Caco-2 (cell line): ENCODE measurements around the gene SLC44A5. TPM values are rescaled to one million over a fixed set of nuclear protein-coding genes. Genes with fewer than 3 reads are reported as not detected.

ENCODE experiments used
- BruUV-seq: library from RNA; stranded (reverse); fragments of 400-500 nt; replicated peaks from 2 replicates; lab custom pipeline; 2021; lab: Mats Ljungman, UMichigan
- CTCF ChIA-PET: fragments of 300-600 bp; sonication (Branson Sonifier 250); formaldehyde crosslinking; loops from one replicate; lab custom pipeline; 2022; ENCODE audit warnings: antibody characterized with exemption; lab: Charles Lee
- POLR2A ChIA-PET: fragments of 300-600 bp; sonication (Branson Sonifier 250); formaldehyde crosslinking; loops from one replicate; lab custom pipeline; 2022; ENCODE audit warnings: antibody characterized with exemption; lab: Charles Lee
- DNase-seq, 2 experiments: peaks; one replicate each; pipeline versions ENCODE4 v3.0.0 to v3.0.0-alpha.2; 2020 to 2022
- H3K27me3 ChIP-seq: replicated peaks from 2 replicates; pipeline ENCODE4 v1.6.0; 2011; ENCODE audit warnings: low read length; ENCODE audit not compliant: control insufficient read depth, insufficient read depth
- H3K36me3 ChIP-seq: 2 replicates; pipeline ENCODE4 v1.5.1; 2011; ENCODE audit warnings: low read length; ENCODE audit not compliant: control insufficient read depth, insufficient read depth
- H3K4me1 ChIP-seq: fragments of 250-450 bp; sonication (Bioruptor Pico); 2 replicates; pipeline ENCODE4 v1.5.1; 2020; ENCODE audit warnings: mild to moderate bottlenecking
- H3K4me3 ChIP-seq: 2 replicates; pipeline ENCODE4 v1.5.1; 2011; ENCODE audit warnings: low read depth, mild to moderate bottlenecking, control low read depth, low read length
- H3K9me3 ChIP-seq: fragments of 250-450 bp; sonication (Bioruptor Pico); 2 replicates; pipeline ENCODE4 v1.5.1; 2020; ENCODE audit warnings: mild to moderate bottlenecking, moderate library complexity
- H3K27ac Mint-ChIP-seq: one replicate; pipeline ENCODE4 v1.8.0; 2022; ENCODE audit warnings: mixed read lengths; ENCODE audit not compliant: unreplicated experiment
- H3K27me3 Mint-ChIP-seq: one replicate; pipeline ENCODE4 v1.8.0; 2022; ENCODE audit warnings: mixed read lengths; ENCODE audit not compliant: insufficient read depth, unreplicated experiment
- H3K36me3 Mint-ChIP-seq: one replicate; pipeline ENCODE4 v1.8.0; 2022; ENCODE audit warnings: mild to moderate bottlenecking, mixed read lengths; ENCODE audit not compliant: insufficient read depth, unreplicated experiment
- H3K4me1 Mint-ChIP-seq: one replicate; pipeline ENCODE4 v1.8.0; 2022; ENCODE audit warnings: low read depth, mixed read lengths; ENCODE audit not compliant: unreplicated experiment
- H3K4me3 Mint-ChIP-seq: one replicate; pipeline ENCODE4 v1.8.0; 2022; ENCODE audit warnings: mild to moderate bottlenecking, moderate library complexity, mixed read lengths; ENCODE audit not compliant: unreplicated experiment
- H3K9me3 Mint-ChIP-seq: one replicate; pipeline ENCODE4 v1.8.0; 2022; ENCODE audit warnings: mixed read lengths; ENCODE audit not compliant: unreplicated experiment
- CTCF ChIP-seq, 2 experiments: fragments of 200-600 bp in 1 of 2; IDR thresholded peaks; 1 replicate in 1 of 2; 2 replicates in 1 of 2; pipeline versions ENCODE4 v1.5.1 to v1.8.0; 2011 to 2022; ENCODE audit warnings: antibody characterized with exemption in 1 of 2, control low read depth in 1 of 2, inconsistent platforms in 1 of 2, low read depth in 1 of 2, low read length in 1 of 2, mild to moderate bottlenecking in 1 of 2, moderate library complexity in 1 of 2; ENCODE audit not compliant: insufficient read depth in 1 of 2, severe bottlenecking in 1 of 2, unreplicated experiment in 1 of 2
- intact Hi-C: fragments of 100-400 bp; cut with micrococcal nuclease; formaldehyde crosslinking; loops from one replicate; pipeline ENCODE4 v1.10.0; 2022; ENCODE audit not compliant: unreplicated experiment
- total RNA-seq: library from RNA; stranded (reverse); gene quantifications from 2 replicates; pipeline ENCODE4 v1.2.3, GENCODE V29; 2022

The SLC44A5 gene
- total RNA-seq, 1 experiment from 2014 or later = 13.6 TPM

DNA sequence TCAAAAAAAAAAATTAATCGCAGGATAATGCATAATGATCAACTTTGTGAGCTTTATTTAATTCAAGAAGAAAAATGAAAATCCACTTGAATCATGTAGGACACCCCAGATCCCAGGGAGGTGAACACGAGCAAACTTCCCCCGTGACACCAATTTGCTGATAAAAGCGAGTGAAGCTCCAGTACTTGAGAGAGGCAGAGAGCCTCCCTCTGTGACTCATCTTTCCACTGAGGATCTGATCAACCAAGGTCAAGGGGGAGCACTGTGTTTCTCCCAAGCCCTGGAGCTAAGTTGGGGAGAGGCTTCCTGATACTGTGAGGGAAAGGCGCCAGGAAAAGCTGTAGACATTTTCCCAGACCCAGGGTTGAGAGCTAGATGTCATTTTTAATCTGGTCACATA, 160.9 kb downstream of the SLC44A5 start:
- CTCF ChIA-PET = no interaction called here
- BruUV-seq = no TSS peak

DNA sequence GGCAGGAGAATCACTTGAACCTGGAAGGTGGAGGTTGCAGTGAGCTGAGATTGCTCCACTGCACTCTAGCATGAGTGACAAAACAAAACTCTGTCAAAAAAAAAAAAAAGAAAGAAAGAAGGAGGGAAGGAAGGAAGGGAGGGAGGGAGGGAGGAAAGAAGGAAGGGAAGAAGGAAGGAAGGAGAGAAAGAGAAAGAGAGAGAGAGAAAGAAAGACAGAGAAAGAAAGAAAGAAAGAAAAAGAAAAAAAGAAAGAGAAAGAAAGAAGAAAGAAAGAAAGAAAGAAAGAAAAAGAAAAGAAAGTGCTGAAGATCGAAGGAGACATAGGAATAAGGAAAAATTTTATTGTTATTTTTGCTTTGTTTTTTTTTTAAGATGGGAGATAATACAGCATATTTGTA, 166.7 kb downstream of the SLC44A5 start:
- H3K27me3 Mint-ChIP-seq = no peaks in the 10 kb centered on the region
- no peaks in the 10 kb centered on the region for H3K9me3 Mint-ChIP-seq
- DNase-seq = no peak
- H3K36me3 Mint-ChIP-seq = no peaks in the 10 kb centered on the region
- ChIA-PET POLR2A (no interaction called here), CTCF (no interaction called here)
- no peaks in the 10 kb centered on the region for H3K4me1 Mint-ChIP-seq
- Histone ChIP-seq H3K27me3 (no peaks in the 10 kb centered on the region), H3K4me1 (no peaks in the 10 kb centered on the region), H3K4me3 (no peak overlapping the region), H3K36me3 (no peaks in the 10 kb centered on the region), H3K9me3 (no peaks in the 10 kb centered on the region)
- TF ChIP-seq CTCF (IDR thresholded peaks at IDR 0.05; ENCODE audit: insufficient read depth in 1 of 2, low read depth in 1 of 2, low read length in 1 of 2, severe bottlenecking in 1 of 2, unreplicated experiment in 1 of 2) = no peak
- no peak overlapping the region for H3K4me3 Mint-ChIP-seq
- intact Hi-C loops = no loop called here
- BruUV-seq = no TSS peak
- H3K27ac Mint-ChIP-seq = no peak overlapping the region

More for the DNA sequence above, 160.9 kb downstream of the SLC44A5 start:
- Histone ChIP-seq H3K27me3 (no peaks in the 10 kb centered on the region), H3K9me3 (peaks cover under 1% of the 10 kb centered on the region; the same call in 1 of the 2 replicates), H3K36me3 (no peaks in the 10 kb centered on the region), H3K4me1 (peaks cover 6% of the 10 kb centered on the region; the same call in 1 of the 2 replicates), H3K4me3 (no peak overlapping the region)
- Mint-ChIP-seq H3K27ac (no peak overlapping the region), H3K4me1 (no peaks in the 10 kb centered on the region), H3K9me3 (peaks cover 9% of the 10 kb centered on the region), H3K4me3 (no peak overlapping the region), H3K36me3 (no peaks in the 10 kb centered on the region), H3K27me3 (no peaks in the 10 kb centered on the region)
- no peak for DNase-seq
- TF ChIP-seq CTCF (IDR thresholded peaks at IDR 0.05; ENCODE audit: insufficient read depth in 1 of 2, low read depth in 1 of 2, low read length in 1 of 2, severe bottlenecking in 1 of 2, unreplicated experiment in 1 of 2) = no peak
- POLR2A ChIA-PET = no interaction called here
- intact Hi-C loops = no loop called here

GRCh38 chr1:75440274-75440673, 170.6 kb downstream of the SLC44A5 start:
- H3K36me3 ChIP-seq = no peaks in the 10 kb centered on the region
- intact Hi-C loops = no loop called here
- no TSS peak for BruUV-seq
- no peak overlapping the region for H3K4me3 ChIP-seq
- H3K9me3 ChIP-seq = no peaks in the 10 kb centered on the region
- ChIA-PET CTCF (no interaction called here), POLR2A (no interaction called here)
- H3K4me1 ChIP-seq = no peaks in the 10 kb centered on the region
- H3K27ac Mint-ChIP-seq = no peak overlapping the region
- no peak for DNase-seq
- H3K9me3 Mint-ChIP-seq = no peaks in the 10 kb centered on the region
- no peak for TF ChIP-seq CTCF (IDR thresholded peaks at IDR 0.05; ENCODE audit: insufficient read depth in 1 of 2, low read depth in 1 of 2, low read length in 1 of 2, severe bottlenecking in 1 of 2, unreplicated experiment in 1 of 2)
- H3K36me3 Mint-ChIP-seq = no peaks in the 10 kb centered on the region
- no peaks in the 10 kb centered on the region for H3K4me1 Mint-ChIP-seq
- no peak overlapping the region for H3K4me3 Mint-ChIP-seq
- no peaks in the 10 kb centered on the region for H3K27me3 Mint-ChIP-seq
- no peaks in the 10 kb centered on the region for H3K27me3 ChIP-seq
